Parathyroid adenoma (tissue), 2 donors: ENCODE measurements around the gene LAG3.

Experiments used
- H2AFZ ChIP-seq: fragments of 300-600 bp; sonication (generic); one replicate; pipeline ENCODE4 v1.7.0; 2017; ENCODE audit warnings: antibody characterized with exemption, mild to moderate bottlenecking
- H3K27ac ChIP-seq: fragments of 300-600 bp; sonication (generic); one replicate; pipeline ENCODE4 v1.7.0; 2017
- H3K27me3 ChIP-seq: fragments of 300-600 bp; sonication (generic); one replicate; pipeline ENCODE4 v1.7.0; 2017; ENCODE audit warnings: low read length; ENCODE audit not compliant: control insufficient read depth, insufficient read depth
- H3K36me3 ChIP-seq: fragments of 300-600 bp; sonication (generic); one replicate; pipeline ENCODE4 v1.7.0; 2017; ENCODE audit warnings: low read length; ENCODE audit not compliant: control insufficient read depth, insufficient read depth
- H3K4me1 ChIP-seq: fragments of 300-600 bp; sonication (generic); one replicate; pipeline ENCODE4 v1.7.0; 2017; ENCODE audit warnings: control low read depth
- H3K4me2 ChIP-seq: fragments of 300-600 bp; sonication (generic); one replicate; pipeline ENCODE4 v1.7.0; 2017; ENCODE audit warnings: low read length
- H3K4me3 ChIP-seq: fragments of 300-600 bp; sonication (generic); one replicate; pipeline ENCODE4 v1.7.0; 2017; ENCODE audit warnings: low read depth, low read length
- H3K79me2 ChIP-seq: fragments of 300-600 bp; sonication (generic); one replicate; pipeline ENCODE4 v1.7.0; 2017; ENCODE audit warnings: control low read depth
- H3K9ac ChIP-seq: fragments of 300-600 bp; sonication (generic); one replicate; pipeline ENCODE4 v1.7.0; 2017; ENCODE audit warnings: mild to moderate bottlenecking
- H3K9me3 ChIP-seq: fragments of 300-600 bp; sonication (generic); one replicate; pipeline ENCODE4 v1.7.0; 2017; ENCODE audit warnings: low read length; ENCODE audit not compliant: control insufficient read depth
- TF ChIP-seq, protein P1 (sequence below): fragments of 300-600 bp; sonication (generic); IDR thresholded peaks from one replicate; pipeline ENCODE4 v1.7.0; 2017; ENCODE audit warnings: antibody characterized with exemption, mild to moderate bottlenecking
- donor health status: primary hyperparathyroidism.

Gene LAG3

DNA sequence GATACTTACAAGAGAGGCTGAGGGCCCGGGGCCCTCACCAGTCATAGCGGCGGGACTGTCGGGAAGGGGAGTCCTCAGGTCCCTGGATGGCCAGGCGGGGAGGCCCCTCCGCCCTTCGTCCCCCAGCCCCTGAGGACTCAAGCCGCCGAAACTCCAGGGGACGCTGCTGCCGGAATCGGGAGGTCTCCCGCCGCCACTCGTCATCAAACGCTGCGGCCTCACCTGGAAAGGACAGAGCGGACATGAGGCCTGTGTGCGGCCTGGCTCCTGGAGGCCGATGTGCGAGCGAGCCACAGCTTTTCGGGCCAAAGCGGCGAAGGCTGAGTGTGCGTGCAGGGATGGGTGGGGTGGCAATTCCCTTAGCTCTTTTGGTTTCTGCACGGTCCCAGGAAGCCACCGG is 23.6 kb upstream of the LAG3 start:
- no peaks in the 10 kb centered on the region for H3K36me3 ChIP-seq

DNA sequence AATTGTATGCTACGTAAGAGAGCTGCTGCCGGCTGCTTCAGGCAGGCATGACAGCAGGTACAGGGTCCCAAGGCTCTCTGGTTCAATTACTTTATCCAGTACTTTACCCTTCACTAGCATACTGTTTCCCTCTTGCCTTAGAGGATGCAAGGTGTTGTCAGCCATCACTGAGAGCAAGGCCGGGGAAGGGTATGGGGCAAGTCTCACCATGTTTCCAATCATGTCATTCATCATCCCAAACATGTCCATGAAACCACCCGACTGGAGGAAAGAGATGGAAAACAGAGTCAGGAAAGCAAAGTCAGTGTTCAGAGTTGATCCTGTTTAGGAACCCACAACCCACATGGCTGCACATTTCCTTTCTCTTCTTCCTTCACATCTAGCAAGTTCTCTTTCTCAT is 21.8 kb upstream of the LAG3 start:
- H3K36me3 ChIP-seq, result no peaks in the 10 kb centered on the region
- peaks cover 10% of the 10 kb centered on the region for H3K4me1 ChIP-seq
- H3K9me3 ChIP-seq, result no peaks in the 10 kb centered on the region
- no peaks in the 10 kb centered on the region for H3K79me2 ChIP-seq
- no peak overlapping the region for H3K4me3 ChIP-seq
- TF ChIP-seq, protein P1, sequence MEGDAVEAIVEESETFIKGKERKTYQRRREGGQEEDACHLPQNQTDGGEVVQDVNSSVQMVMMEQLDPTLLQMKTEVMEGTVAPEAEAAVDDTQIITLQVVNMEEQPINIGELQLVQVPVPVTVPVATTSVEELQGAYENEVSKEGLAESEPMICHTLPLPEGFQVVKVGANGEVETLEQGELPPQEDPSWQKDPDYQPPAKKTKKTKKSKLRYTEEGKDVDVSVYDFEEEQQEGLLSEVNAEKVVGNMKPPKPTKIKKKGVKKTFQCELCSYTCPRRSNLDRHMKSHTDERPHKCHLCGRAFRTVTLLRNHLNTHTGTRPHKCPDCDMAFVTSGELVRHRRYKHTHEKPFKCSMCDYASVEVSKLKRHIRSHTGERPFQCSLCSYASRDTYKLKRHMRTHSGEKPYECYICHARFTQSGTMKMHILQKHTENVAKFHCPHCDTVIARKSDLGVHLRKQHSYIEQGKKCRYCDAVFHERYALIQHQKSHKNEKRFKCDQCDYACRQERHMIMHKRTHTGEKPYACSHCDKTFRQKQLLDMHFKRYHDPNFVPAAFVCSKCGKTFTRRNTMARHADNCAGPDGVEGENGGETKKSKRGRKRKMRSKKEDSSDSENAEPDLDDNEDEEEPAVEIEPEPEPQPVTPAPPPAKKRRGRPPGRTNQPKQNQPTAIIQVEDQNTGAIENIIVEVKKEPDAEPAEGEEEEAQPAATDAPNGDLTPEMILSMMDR, result no peak
- no peak overlapping the region for H3K4me2 ChIP-seq
- H3K27me3 ChIP-seq, result no peaks in the 10 kb centered on the region
- no peak overlapping the region for H3K27ac ChIP-seq
- no peak overlapping the region for H2AFZ ChIP-seq
- H3K9ac ChIP-seq, result no peak overlapping the region

More for the DNA sequence above, 23.6 kb upstream of the LAG3 start:
- TF ChIP-seq, protein P1, result no peak
- Histone ChIP-seq H3K79me2 (no peaks in the 10 kb centered on the region), H3K9ac (no peak overlapping the region), H3K27me3 (no peaks in the 10 kb centered on the region), H3K4me1 (peaks cover 6% of the 10 kb centered on the region), H3K4me2 (no peak overlapping the region), H3K9me3 (no peaks in the 10 kb centered on the region), H3K4me3 (no peak overlapping the region), H2AFZ (no peak overlapping the region), H3K27ac (no peak overlapping the region)

DNA sequence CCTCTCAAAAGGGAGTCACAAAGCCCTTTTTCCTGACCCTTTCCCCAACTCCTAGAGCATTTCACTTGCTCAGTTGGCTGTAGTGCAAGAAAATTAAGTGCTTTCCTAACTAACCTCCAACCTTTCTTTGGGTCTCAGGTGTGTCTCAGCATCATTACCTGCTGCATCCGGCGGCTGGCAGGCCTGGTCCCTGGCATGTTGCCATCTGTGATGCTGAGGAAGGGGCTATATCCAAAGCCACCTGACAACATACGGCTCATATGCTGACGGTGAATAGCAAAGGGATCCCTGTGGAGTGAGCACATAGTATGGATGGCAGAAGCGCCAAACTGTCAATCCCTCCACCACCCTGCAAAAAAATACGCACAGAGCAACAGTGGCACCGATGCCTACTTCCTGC is 20.6 kb upstream of the LAG3 start:
- Histone ChIP-seq H3K36me3 (no peaks in the 10 kb centered on the region), H3K27me3 (no peaks in the 10 kb centered on the region), H3K4me2 (peak overlapping the region; percentile 94), H3K79me2 (no peaks in the 10 kb centered on the region), H3K9ac (no peak overlapping the region), H3K27ac (peak overlapping the region; percentile 97), H3K4me3 (peak overlapping the region; percentile 93), H3K9me3 (no peaks in the 10 kb centered on the region), H3K4me1 (peaks cover 10% of the 10 kb centered on the region), H2AFZ (no peak overlapping the region)
- TF ChIP-seq, protein P1, result no peak

DNA sequence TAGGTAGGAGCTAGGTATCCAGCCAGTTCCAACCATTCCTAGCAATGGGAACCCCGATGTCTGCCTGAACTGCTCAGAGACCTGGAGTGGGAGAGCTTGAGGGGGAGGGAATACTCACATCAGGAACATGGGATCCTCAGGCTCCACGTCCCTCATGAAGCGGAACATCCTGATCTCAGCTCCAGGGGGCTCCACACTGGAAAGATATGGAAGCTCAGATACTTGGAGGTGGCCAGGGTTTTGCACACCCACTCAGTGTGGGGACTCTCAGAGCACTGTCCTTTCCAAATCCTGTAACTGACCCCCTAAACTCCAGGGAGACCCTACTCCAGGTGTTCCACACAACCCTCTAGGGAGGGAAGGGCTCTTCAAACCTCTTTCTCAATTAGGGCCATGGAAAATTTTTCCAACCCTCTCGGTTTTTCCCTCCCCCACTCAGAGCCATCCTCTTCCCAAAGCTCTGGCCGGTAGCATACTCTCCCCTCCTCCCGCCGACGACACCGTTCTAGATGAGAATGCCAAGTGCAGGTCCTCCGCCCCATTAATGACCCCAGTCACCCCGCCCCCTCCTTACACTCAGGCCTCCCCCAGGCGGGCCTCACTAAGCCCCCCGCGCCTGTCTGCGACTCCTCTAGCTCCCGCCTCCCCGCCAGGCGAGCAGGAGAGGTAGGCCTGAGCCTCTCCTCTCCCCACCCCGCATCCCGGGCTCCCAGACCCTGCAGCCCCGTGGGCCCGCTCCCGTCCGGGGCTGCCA is 20.0 kb upstream of the LAG3 start:
- no peaks in the 10 kb centered on the region for H3K9me3 ChIP-seq
- H3K27me3 ChIP-seq, result no peaks in the 10 kb centered on the region
- peaks cover 16% of the 10 kb centered on the region for H3K4me1 ChIP-seq
- TF ChIP-seq, protein P1, result no peak
- H3K4me2 ChIP-seq, result peak overlapping the region; percentile 94
- H3K4me3 ChIP-seq, result peak overlapping the region; percentile 93
- H3K27ac ChIP-seq, result peak overlapping the region; percentile 97
- no peaks in the 10 kb centered on the region for H3K36me3 ChIP-seq
- peak overlapping the region; percentile 75 for H2AFZ ChIP-seq
- H3K9ac ChIP-seq, result peak overlapping the region; percentile 93
- no peaks in the 10 kb centered on the region for H3K79me2 ChIP-seq
